Erythroblast (primary cell): ENCODE data around the gene ANKRD16.

Source experiments
- GATA1 ChIP-seq: IDR thresholded peaks from 2 replicates; pipeline ENCODE4 v1.6.1; 2011; ENCODE audit warnings: low read depth, mild to moderate bottlenecking, control low read depth, low read length, moderate library complexity
- POLR2A ChIP-seq: IDR thresholded peaks from 2 replicates; pipeline ENCODE4 v1.6.1; 2011; ENCODE audit warnings: mild to moderate bottlenecking, low read length

DNA sequence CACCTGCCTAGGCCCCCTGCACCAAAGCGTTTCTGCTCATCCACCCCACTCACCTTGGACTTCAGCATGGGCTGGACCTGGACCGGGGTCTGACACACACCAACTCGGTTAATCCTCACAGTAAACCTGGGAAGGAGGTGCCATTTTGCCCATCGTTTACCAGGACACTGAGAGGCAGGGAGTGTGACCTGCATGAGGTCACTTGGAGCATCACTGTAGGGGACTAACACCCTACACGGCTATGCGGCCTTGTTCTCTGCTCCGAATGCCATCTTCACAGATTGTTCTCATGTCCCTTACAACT lies 33.0 kb downstream of the ANKRD16 start:
- TF ChIP-seq POLR2A (no peak), GATA1 (no peak)
